H1 (cell line): ENCODE measurements around the gene WDR45B. TPM values are rescaled to one million over a fixed set of nuclear protein-coding genes. Genes with fewer than 3 reads are reported as not detected.

Source experiments
- ASH2L ChIP-seq: fragments of 200-600, 300-600 bp; sonication (generic); IDR thresholded peaks from one replicate; pipeline ENCODE4 v1.7.1; 2017; ENCODE audit warnings: low read length
- HDAC2 ChIP-seq, 2 experiments: fragments of 300-600 bp in 1 of 2; sonication (generic) in 1 of 2; IDR thresholded peaks; 2 replicates each; pipeline ENCODE4 v1.6.1; 2011 to 2012; ENCODE audit warnings: low read depth in 2 of 2, low read length in 2 of 2, mild to moderate bottlenecking in 2 of 2, moderate library complexity in 2 of 2, borderline replicate concordance in 1 of 2, inconsistent platforms in 1 of 2
- SRF ChIP-seq: IDR thresholded peaks from 2 replicates; pipeline ENCODE4 v1.6.1; 2011; ENCODE audit warnings: mild to moderate bottlenecking, low read depth, low read length, moderate library complexity
- TAF1 ChIP-seq: IDR thresholded peaks from 2 replicates; pipeline ENCODE4 v1.6.1; 2011; ENCODE audit warnings: mild to moderate bottlenecking, low read depth, low read length
- TEAD4 ChIP-seq: IDR thresholded peaks from 2 replicates; pipeline ENCODE4 v1.6.1; 2012; ENCODE audit warnings: low read depth, low read length, inconsistent platforms, mixed read lengths
- YY1 ChIP-seq: IDR thresholded peaks from 2 replicates; pipeline ENCODE4 v1.6.1; 2011; ENCODE audit warnings: low read depth, mild to moderate bottlenecking, low read length
- polyA plus RNA-seq, 7 experiments: library from polyadenylated mRNA; depleted of rRNA in 3 of 7; stranded (reverse) in 5 of 7; unstranded in 2 of 7; fragments of >200 nt in 5 of 7; fragments of 200-250 nt in 2 of 7; gene quantifications; 1 replicate in 5 of 7; 2 replicates in 1 of 7; 4 replicates in 1 of 7; pipeline versions ENCODE4 v1.2.1 to v1.2.3, GENCODE V29; 2011 to 2013; ENCODE audit warnings: missing spikeins in 2 of 7, mixed read lengths in 2 of 7
- total RNA-seq: library from RNA; stranded (reverse); fragmentation: NEBNext Ultra II Directional; extraction: Animal tissue kit (Norgen Biotek cat#: 25700); gene quantifications from 2 replicates; pipeline ENCODE4 v1.2.1, GENCODE V29; 2021

Gene WDR45B
- total and polyA plus RNA-seq, 2 of the 8 experiments (the other 6 are each of a cell fraction or from before 2014, with no cell fraction given): 82.0 to 100 TPM

DNA sequence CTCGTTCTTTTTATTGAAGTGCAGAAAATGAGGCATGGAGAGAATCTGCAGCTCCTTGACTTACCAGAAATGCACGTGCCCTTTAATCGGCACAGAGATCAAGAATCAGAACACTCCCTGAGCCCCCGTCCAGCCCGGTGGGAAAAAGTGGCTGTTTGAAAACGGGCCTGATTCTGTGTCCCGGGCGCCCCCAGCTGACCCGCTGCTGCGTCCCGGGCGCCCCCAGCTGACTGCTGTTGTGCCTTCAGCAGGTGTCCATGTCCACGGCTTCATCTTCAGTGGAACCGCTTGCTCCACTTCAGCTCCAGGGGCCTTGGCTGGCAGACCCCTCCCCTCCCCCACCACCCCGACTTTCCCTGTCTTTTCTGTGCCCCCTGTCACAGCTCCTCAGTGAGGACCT, 81.0 kb downstream of the WDR45B start (continued):
- TF ChIP-seq ASH2L: no peak
- TF ChIP-seq YY1: no peak
- TF ChIP-seq TEAD4: no peak
- no peak for TF ChIP-seq SRF
- TF ChIP-seq HDAC2 (IDR thresholded peaks at IDR 0.05; ENCODE audit: borderline replicate concordance in 1 of 2, low read depth in 2 of 2, low read length in 2 of 2): no peak
- no peak for TF ChIP-seq TAF1
